ENCODE data around the gene WBP4. TPM values are rescaled to one million over a fixed set of nuclear protein-coding genes. Genes with fewer than 3 reads are reported as not detected.

Gene WBP4
- total and polyA plus RNA-seq, 2 of the 13 experiments (the other 11 are each of a cell fraction or from before 2014, with no cell fraction given), result 6.7 to 11.7 TPM

DNA sequence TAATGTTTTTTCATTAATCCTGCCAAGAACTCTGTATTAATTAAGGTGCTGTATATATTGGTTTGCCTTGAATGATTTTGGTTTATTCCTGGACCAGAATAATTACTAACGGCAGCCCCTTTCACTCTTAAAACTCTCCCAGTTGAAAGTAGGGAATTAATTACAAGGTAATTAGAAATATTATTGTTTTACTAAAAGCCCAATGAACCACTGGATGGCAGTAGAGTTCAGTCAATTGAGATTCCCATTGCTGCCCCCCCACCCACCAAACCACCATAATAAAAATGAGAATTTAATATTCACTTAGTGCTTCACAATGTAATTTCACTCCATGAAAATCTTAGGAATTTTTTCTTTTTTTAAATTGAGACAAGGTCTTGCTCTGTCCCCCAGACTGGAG lies 13.7 kb downstream of the WBP4 start:
- no TSS peak for BruUV-seq (replicated peaks)
- H3K9me3 ChIP-seq (ENCODE audit: low read length), result no peaks in the 10 kb centered on the region
- H3K4me3 ChIP-seq (replicated peaks in 1 of 3; ENCODE audit: insufficient read depth in 1 of 3, low read depth in 2 of 3, low read length in 3 of 3), result no peak overlapping the region
- DNase-seq (ENCODE audit: low spot score) (no peak), ATAC-seq (no peak), FAIRE-seq (no peak)
- H4K20me1 ChIP-seq (ENCODE audit: insufficient read depth, low read length), result no peaks in the 10 kb centered on the region
- no peak overlapping the region for H3K4me2 ChIP-seq (ENCODE audit: low read depth, low read length)
- in situ Hi-C loops (cut with HindIII; ENCODE audit: extremely low pct_ligation_motif_present, low pct_unique_long_range_greater_than_20kb), result no loop called here
- WGBS (ENCODE audit: low lambda C conversion rate), result 88% methylated on average over 1 of the region's 1 CpG
- H3K9ac ChIP-seq (ENCODE audit: insufficient read depth, low read depth, low read length), result no peak overlapping the region
- TF ChIP-seq SMC3 (IDR thresholded peaks at IDR 0.05; ENCODE audit: low read length), result peak; percentile 53
- TF ChIP-seq, protein P1, sequence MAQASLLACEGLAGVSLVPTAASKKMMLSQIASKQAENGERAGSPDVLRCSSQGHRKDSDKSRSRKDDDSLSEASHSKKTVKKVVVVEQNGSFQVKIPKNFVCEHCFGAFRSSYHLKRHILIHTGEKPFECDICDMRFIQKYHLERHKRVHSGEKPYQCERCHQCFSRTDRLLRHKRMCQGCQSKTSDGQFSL (CRISPR knock-in tag; IDR thresholded peaks at IDR 0.05), result peak; percentile 98
- TF ChIP-seq RAD21 (CRISPR knock-in tag; IDR thresholded peaks at IDR 0.05), result 0 out of 2 replicates have a peak, but pooled peaks have one; percentile 36
- TF ChIP-seq, protein P2, sequence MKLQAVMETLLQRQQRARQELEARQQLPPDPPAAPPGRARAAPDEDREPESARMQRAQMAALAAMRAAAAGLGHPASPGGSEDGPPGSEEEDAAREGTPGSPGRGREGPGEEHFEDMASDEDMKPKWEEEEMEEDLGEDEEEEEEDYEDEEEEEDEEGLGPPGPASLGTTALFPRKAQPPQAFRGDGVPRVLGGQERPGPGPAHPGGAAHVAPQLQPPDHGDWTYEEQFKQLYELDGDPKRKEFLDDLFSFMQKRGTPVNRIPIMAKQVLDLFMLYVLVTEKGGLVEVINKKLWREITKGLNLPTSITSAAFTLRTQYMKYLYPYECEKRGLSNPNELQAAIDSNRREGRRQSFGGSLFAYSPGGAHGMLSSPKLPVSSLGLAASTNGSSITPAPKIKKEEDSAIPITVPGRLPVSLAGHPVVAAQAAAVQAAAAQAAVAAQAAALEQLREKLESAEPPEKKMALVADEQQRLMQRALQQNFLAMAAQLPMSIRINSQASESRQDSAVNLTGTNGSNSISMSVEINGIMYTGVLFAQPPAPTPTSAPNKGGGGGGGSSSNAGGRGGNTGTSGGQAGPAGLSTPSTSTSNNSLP (IDR thresholded peaks at IDR 0.05; ENCODE audit: low read depth, low read length), result peak; percentile 78
- peak; percentile 67 for TF ChIP-seq STAG1 (CRISPR knock-in tag; IDR thresholded peaks at IDR 0.05)
- TF ChIP-seq, protein P3, sequence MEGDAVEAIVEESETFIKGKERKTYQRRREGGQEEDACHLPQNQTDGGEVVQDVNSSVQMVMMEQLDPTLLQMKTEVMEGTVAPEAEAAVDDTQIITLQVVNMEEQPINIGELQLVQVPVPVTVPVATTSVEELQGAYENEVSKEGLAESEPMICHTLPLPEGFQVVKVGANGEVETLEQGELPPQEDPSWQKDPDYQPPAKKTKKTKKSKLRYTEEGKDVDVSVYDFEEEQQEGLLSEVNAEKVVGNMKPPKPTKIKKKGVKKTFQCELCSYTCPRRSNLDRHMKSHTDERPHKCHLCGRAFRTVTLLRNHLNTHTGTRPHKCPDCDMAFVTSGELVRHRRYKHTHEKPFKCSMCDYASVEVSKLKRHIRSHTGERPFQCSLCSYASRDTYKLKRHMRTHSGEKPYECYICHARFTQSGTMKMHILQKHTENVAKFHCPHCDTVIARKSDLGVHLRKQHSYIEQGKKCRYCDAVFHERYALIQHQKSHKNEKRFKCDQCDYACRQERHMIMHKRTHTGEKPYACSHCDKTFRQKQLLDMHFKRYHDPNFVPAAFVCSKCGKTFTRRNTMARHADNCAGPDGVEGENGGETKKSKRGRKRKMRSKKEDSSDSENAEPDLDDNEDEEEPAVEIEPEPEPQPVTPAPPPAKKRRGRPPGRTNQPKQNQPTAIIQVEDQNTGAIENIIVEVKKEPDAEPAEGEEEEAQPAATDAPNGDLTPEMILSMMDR (CRISPR knock-in tag; IDR thresholded peaks at IDR 0.05), result peak; percentile 53
- TF ChIP-seq NFATC3 (CRISPR knock-in tag; IDR thresholded peaks at IDR 0.05), result no peak
- TF ChIP-seq ZNF44 (CRISPR knock-in tag; IDR thresholded peaks at IDR 0.05), result no peak
- no peak for TF ChIP-seq ZNF674 (CRISPR knock-in tag; IDR thresholded peaks at IDR 0.05; ENCODE audit: low read depth)
- H3K27me3 ChIP-seq (ENCODE audit: control insufficient read depth in 1 of 2, insufficient read depth in 2 of 2, low read length in 2 of 2), result no peaks in the 10 kb centered on the region
- H3K36me3 ChIP-seq (replicated peaks in 1 of 2; ENCODE audit: control insufficient read depth in 1 of 2, insufficient read depth in 2 of 2, low read length in 2 of 2), result peaks cover 5 to 62% of the 10 kb centered on the region in 2 experiments
- CTCF ChIA-PET (ENCODE audit: low intra/inter-chr PET ratio, low total read pairs), result interaction anchor here (0.8 to 2.4 kb wide), 2 partner anchors 122 to 147 kb away, joined by 3 to 22 read pairs; no protein-coding TSS in a partner anchor
- intact Hi-C loops (cut with micrococcal nuclease; ENCODE audit: unreplicated experiment), result loop anchor here (1.0 to 10.0 kb wide), 4 partner anchors 57 to 578 kb away; partner anchors contain the start of genes KBTBD6 and KBTBD7
- H3K27ac ChIP-seq (ENCODE audit: extremely low read length, insufficient read depth, low read length), result no peak overlapping the region
- H2AFZ ChIP-seq (ENCODE audit: low read length), result no peak overlapping the region
- no peaks in the 10 kb centered on the region for H3K79me2 ChIP-seq (ENCODE audit: insufficient read depth, low read length)
- H3K4me1 ChIP-seq (ENCODE audit: insufficient read depth, low read length), result no peaks in the 10 kb centered on the region
- POLR2A ChIA-PET, result interaction anchor here (0.9 kb wide), 1 partner anchor 14 kb away, joined by 3 read pairs; no protein-coding TSS in a partner anchor

Measured in HepG2 (cell line).